Ishikawa (cell line): ENCODE data around the gene HTR4.

Source experiments
- CEBPB ChIP-seq: IDR thresholded peaks from 2 replicates; pipeline ENCODE4 v1.6.1; 2012
- CREB1 ChIP-seq: IDR thresholded peaks from 2 replicates; pipeline ENCODE4 v1.6.1; 2012; ENCODE audit warnings: low read depth
- EGR1 ChIP-seq: IDR thresholded peaks from 2 replicates; pipeline ENCODE4 v1.6.1; 2012
- EP300 ChIP-seq: IDR thresholded peaks from 2 replicates; pipeline ENCODE4 v1.6.1; 2012; ENCODE audit warnings: borderline replicate concordance
- FOXM1 ChIP-seq: IDR thresholded peaks from 2 replicates; pipeline ENCODE4 v1.6.1; 2012; ENCODE audit warnings: low read depth, borderline replicate concordance
- MAX ChIP-seq: IDR thresholded peaks from 2 replicates; pipeline ENCODE4 v1.6.1; 2012
- NFIC ChIP-seq: IDR thresholded peaks from 2 replicates; pipeline ENCODE4 v1.6.1; 2012
- RAD21 ChIP-seq: IDR thresholded peaks from 2 replicates; pipeline ENCODE4 v1.6.1; 2012; ENCODE audit warnings: low read depth
- TAF1 ChIP-seq: IDR thresholded peaks from 2 replicates; pipeline ENCODE4 v1.6.1; 2012; ENCODE audit warnings: low read depth, mild to moderate bottlenecking
- TCF12 ChIP-seq: IDR thresholded peaks from 2 replicates; pipeline ENCODE4 v1.6.1; 2012; ENCODE audit warnings: low read depth
- TEAD4 ChIP-seq: IDR thresholded peaks from 2 replicates; pipeline ENCODE4 v1.6.1; 2012
- YY1 ChIP-seq: IDR thresholded peaks from 2 replicates; pipeline ENCODE4 v1.6.1; 2012; ENCODE audit warnings: low read depth
- ZBTB7A ChIP-seq: IDR thresholded peaks from 2 replicates; pipeline ENCODE4 v1.6.1; 2012; ENCODE audit warnings: low read depth
- TF ChIP-seq, protein P1 (sequence below): IDR thresholded peaks from 2 replicates; pipeline ENCODE4 v1.6.1; 2012
- TF ChIP-seq, protein P2 (sequence below): IDR thresholded peaks from 2 replicates; pipeline ENCODE4 v1.6.1; 2012; ENCODE audit warnings: low read depth, mild to moderate bottlenecking

HTR4 gene

GRCh38 chr5:148653836-148654781 is at the start of gene HTR4:
Gene HTR4 (minus strand): TSS chr5:148654527. CDS start chr5:148637014, 17,513 bp downstream.
- TF ChIP-seq MAX (no peak), FOXM1 (no peak)

DNA sequence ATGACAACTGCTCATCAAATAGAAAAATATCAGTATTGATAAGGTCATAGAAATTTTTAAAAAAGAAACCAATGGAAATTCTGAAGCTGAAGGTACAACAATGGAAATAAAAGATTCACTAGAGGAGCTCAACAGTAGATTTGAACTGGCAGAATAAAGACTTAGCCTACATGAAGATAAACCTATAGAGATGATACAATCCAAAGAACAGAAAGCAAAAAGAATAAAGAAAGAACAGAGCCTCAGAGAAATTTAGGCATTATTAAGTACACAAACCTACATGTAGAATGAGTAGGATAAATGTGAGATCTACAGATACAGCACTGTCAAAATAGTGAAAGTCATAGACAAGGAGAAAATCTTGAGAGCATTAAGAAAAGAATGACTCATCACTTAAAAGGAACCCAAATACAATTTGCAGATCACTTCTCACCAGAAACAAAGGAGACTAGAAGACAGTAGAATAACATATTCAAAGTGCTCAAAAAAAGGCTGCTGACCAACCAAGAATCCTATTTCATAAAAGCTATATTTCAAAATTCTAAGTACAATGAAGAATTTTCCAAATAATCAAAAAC is 47.8 kb upstream of the HTR4 start:
- TF ChIP-seq YY1 (no peak), CREB1 (no peak), CEBPB (no peak), ZBTB7A (no peak), FOXM1 (no peak), TCF12 (no peak), RAD21 (no peak)
- TF ChIP-seq, protein P1, sequence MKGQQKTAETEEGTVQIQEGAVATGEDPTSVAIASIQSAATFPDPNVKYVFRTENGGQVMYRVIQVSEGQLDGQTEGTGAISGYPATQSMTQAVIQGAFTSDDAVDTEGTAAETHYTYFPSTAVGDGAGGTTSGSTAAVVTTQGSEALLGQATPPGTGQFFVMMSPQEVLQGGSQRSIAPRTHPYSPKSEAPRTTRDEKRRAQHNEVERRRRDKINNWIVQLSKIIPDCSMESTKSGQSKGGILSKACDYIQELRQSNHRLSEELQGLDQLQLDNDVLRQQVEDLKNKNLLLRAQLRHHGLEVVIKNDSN: no peak

DNA sequence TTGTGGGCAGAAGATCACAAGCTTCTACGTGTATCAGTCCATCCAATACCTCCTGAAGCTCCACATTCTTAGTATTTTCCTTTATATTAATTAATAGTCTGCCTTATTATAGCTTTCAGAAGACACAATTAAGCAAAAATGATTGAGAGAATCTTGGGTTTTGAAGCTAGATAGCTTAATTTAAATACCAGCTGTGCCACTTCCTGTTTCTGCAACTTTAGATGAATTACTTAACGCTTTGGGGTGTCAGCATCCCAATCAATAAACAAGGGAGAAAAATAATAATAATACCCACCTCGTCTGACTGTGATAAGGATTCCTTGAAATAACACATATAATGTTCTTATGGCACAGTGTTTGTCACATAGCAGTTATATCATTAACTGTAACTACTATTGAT is 44.7 kb upstream of the HTR4 start:
- TF ChIP-seq EP300: no peak
- no peak for TF ChIP-seq ZBTB7A
- no peak for TF ChIP-seq CEBPB
- TF ChIP-seq, protein P1: no peak
- no peak for TF ChIP-seq FOXM1
- TF ChIP-seq NFIC: no peak
- no peak for TF ChIP-seq YY1
- TF ChIP-seq TAF1: no peak

GRCh38 chr5:148697809-148698196 is 43.5 kb upstream of the HTR4 start:
- TF ChIP-seq YY1 (no peak), CEBPB (no peak), TAF1 (no peak), RAD21 (no peak)
- TF ChIP-seq, protein P2, sequence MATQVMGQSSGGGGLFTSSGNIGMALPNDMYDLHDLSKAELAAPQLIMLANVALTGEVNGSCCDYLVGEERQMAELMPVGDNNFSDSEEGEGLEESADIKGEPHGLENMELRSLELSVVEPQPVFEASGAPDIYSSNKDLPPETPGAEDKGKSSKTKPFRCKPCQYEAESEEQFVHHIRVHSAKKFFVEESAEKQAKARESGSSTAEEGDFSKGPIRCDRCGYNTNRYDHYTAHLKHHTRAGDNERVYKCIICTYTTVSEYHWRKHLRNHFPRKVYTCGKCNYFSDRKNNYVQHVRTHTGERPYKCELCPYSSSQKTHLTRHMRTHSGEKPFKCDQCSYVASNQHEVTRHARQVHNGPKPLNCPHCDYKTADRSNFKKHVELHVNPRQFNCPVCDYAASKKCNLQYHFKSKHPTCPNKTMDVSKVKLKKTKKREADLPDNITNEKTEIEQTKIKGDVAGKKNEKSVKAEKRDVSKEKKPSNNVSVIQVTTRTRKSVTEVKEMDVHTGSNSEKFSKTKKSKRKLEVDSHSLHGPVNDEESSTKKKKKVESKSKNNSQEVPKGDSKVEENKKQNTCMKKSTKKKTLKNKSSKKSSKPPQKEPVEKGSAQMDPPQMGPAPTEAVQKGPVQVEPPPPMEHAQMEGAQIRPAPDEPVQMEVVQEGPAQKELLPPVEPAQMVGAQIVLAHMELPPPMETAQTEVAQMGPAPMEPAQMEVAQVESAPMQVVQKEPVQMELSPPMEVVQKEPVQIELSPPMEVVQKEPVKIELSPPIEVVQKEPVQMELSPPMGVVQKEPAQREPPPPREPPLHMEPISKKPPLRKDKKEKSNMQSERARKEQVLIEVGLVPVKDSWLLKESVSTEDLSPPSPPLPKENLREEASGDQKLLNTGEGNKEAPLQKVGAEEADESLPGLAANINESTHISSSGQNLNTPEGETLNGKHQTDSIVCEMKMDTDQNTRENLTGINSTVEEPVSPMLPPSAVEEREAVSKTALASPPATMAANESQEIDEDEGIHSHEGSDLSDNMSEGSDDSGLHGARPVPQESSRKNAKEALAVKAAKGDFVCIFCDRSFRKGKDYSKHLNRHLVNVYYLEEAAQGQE: no peak

GRCh38 chr5:148697180-148697808 is 43.0 kb upstream of the HTR4 start:
- TF ChIP-seq TEAD4 (no peak), FOXM1 (no peak), CEBPB (no peak), RAD21 (no peak), YY1 (no peak), TAF1 (no peak), CREB1 (no peak), TCF12 (no peak), EP300 (no peak), ZBTB7A (no peak), EGR1 (no peak), NFIC (no peak), MAX (no peak)
- TF ChIP-seq, protein P2: no peak
- TF ChIP-seq, protein P1: no peak
